Lower leg skin (tissue), 4 donors: ENCODE data around the gene APOE. TPM values are rescaled to one million over a fixed set of nuclear protein-coding genes. Genes with fewer than 3 reads are reported as not detected.
A peak's percentile ranks its signal among the peaks of the same experiment; 100 is the strongest.

Experiments
- DNase-seq, 2 donors: peaks; one replicate each; pipeline ENCODE4 v3.0.0-alpha.2; 2019; ENCODE audit warnings: low spot score in 2 of 2
- H3K4me3 ChIP-seq: fragments of 200-600 bp; sonication (generic); 2 replicates; pipeline ENCODE4 v1.5.1; 2017; ENCODE audit warnings: mild to moderate bottlenecking, low read depth; ENCODE audit not compliant: poor library complexity, severe bottlenecking
- CTCF ChIP-seq, 3 donors: fragments of 450-650 bp; IDR thresholded peaks; one replicate each; pipeline ENCODE4 v1.5.1; 2016; ENCODE audit warnings: antibody characterized with exemption in 3 of 3, mild to moderate bottlenecking in 3 of 3, moderate library complexity in 2 of 3
- POLR2A ChIP-seq, 2 donors: fragments of 450-650 bp; IDR thresholded peaks; one replicate each; pipeline ENCODE4 v1.6.1; 2016 to 2017; ENCODE audit warnings: antibody characterized with exemption in 2 of 2, mild to moderate bottlenecking in 1 of 2, moderate library complexity in 1 of 2
- WGBS, 2 donors: methylation state at CpG; one replicate each; pipeline ENCODE4 v1.1.5; 2018; 5-methylcytosine and 5-hydroxymethylcytosine counted together
- intact Hi-C: fragments of 100-400 bp; cut with DNase I; formaldehyde crosslinking; loops from one replicate; pipeline ENCODE4 v1.15.0; 2023; ENCODE audit warnings: low total_unique reads
- total RNA-seq, 4 donors: library from RNA; depleted of rRNA; stranded (reverse); fragments of >200 nt; gene quantifications; one replicate each; pipeline ENCODE4 v1.1.0, GENCODE V29; 2016

Gene APOE
- total RNA-seq, 4 donors from 2014 or later = 511 to 997 (median 747) TPM

GRCh38 chr19:44947041-44947581 is 41.5 kb downstream of the APOE start:
- TF ChIP-seq POLR2A (IDR thresholded peaks at IDR 0.05) = no peak
- TF ChIP-seq CTCF (IDR thresholded peaks at IDR 0.05) = no peak
- no peak for DNase-seq
- intact Hi-C loops = no loop called here
- no peak overlapping the region for H3K4me3 ChIP-seq
- WGBS, 2 donors = 91 to 92% methylated on average over 13 of the region's 13 CpGs

GRCh38 chr19:44948237-44948636 is 42.6 kb downstream of the APOE start:
- intact Hi-C loops = no loop called here
- no peak for DNase-seq
- no peak overlapping the region for H3K4me3 ChIP-seq
- 73 to 76% methylated on average over 5 of the region's 5 CpGs for WGBS, 2 donors
- no peak for TF ChIP-seq POLR2A (IDR thresholded peaks at IDR 0.05)
- no peak for TF ChIP-seq CTCF (IDR thresholded peaks at IDR 0.05)

GRCh38 chr19:44948763-44949374 is 43.3 kb downstream of the APOE start:
- intact Hi-C loops = no loop called here
- WGBS, 2 donors = 80 to 87% methylated on average over 4 to 5 of the region's 5 CpGs
- no peak overlapping the region for H3K4me3 ChIP-seq
- DNase-seq = no peak
- no peak for TF ChIP-seq CTCF (IDR thresholded peaks at IDR 0.05)
- no peak for TF ChIP-seq POLR2A (IDR thresholded peaks at IDR 0.05)

GRCh38 chr19:44949550-44949949 is 44.0 kb downstream of the APOE start:
- H3K4me3 ChIP-seq = no peak overlapping the region
- 81 to 94% methylated on average over 9 of the region's 9 CpGs for WGBS, 2 donors
- intact Hi-C loops = no loop called here
- TF ChIP-seq CTCF (IDR thresholded peaks at IDR 0.05) = no peak
- no peak for TF ChIP-seq POLR2A (IDR thresholded peaks at IDR 0.05)
- DNase-seq = no peak

GRCh38 chr19:44951179-44952159 is 45.9 kb downstream of the APOE start:
- intact Hi-C loops = loop anchor here (5.0 kb wide), 1 partner anchor 49 kb away; no protein-coding TSS in a partner anchor
- no peak overlapping the region for H3K4me3 ChIP-seq
- WGBS, 2 donors = 41% methylated on average over 13 of the region's 13 CpGs
- peak in 1 of 2 donors; percentile 64 for DNase-seq
- TF ChIP-seq CTCF (IDR thresholded peaks at IDR 0.05) = peak in 1 of 3 donors; percentile 66
- no peak for TF ChIP-seq POLR2A (IDR thresholded peaks at IDR 0.05)
